H9 (cell line): ENCODE measurements around the gene GP1BB. TPM values are rescaled to one million over a fixed set of nuclear protein-coding genes. Genes with fewer than 3 reads are reported as not detected.

Source experiments
- DNase-seq: peaks from one replicate; pipeline ENCODE4 v3.0.0-alpha.2; 2017
- H2AFZ ChIP-seq: one replicate; pipeline ENCODE4 v1.6.1; 2013; ENCODE audit warnings: mild to moderate bottlenecking, low read length, control low read depth, moderate library complexity
- H2AK5ac ChIP-seq: 2 replicates; pipeline ENCODE4 v1.6.1; 2013; ENCODE audit warnings: low read length, control low read depth, mixed read lengths; ENCODE audit not compliant: insufficient read length
- H2BK120ac ChIP-seq: one replicate; pipeline ENCODE4 v1.6.1; 2013; ENCODE audit warnings: low read depth, mild to moderate bottlenecking, low read length, control low read depth, inconsistent platforms; ENCODE audit not compliant: poor library complexity, severe bottlenecking
- H2BK12ac ChIP-seq: 2 replicates; pipeline ENCODE4 v1.6.1; 2013; ENCODE audit warnings: low read length, control low read depth, mixed read lengths, low read depth; ENCODE audit not compliant: insufficient read length
- H2BK15ac ChIP-seq: 2 replicates; pipeline ENCODE4 v1.6.1; 2013; ENCODE audit warnings: low read depth, low read length, control low read depth
- H2BK20ac ChIP-seq: one replicate; pipeline ENCODE4 v1.6.1; 2013; ENCODE audit warnings: low read depth, mild to moderate bottlenecking, low read length, control low read depth, inconsistent platforms; ENCODE audit not compliant: poor library complexity, severe bottlenecking
- H2BK5ac ChIP-seq: 2 replicates; pipeline ENCODE4 v1.6.1; 2013; ENCODE audit warnings: low read length, control low read depth, mixed read lengths; ENCODE audit not compliant: insufficient read length
- H3K14ac ChIP-seq: 2 replicates; pipeline ENCODE4 v1.6.1; 2013; ENCODE audit warnings: low read length, control low read depth; ENCODE audit not compliant: insufficient read depth
- H3K18ac ChIP-seq: 2 replicates; pipeline ENCODE4 v1.6.1; 2013; ENCODE audit warnings: low read depth, mild to moderate bottlenecking, mixed read lengths, low read length, control low read depth; ENCODE audit not compliant: insufficient read length
- H3K23ac ChIP-seq: 2 replicates; pipeline ENCODE4 v1.6.1; 2013; ENCODE audit warnings: low read length, control low read depth, mixed read lengths, low read depth; ENCODE audit not compliant: insufficient read length
- H3K23me2 ChIP-seq: 2 replicates; pipeline ENCODE4 v1.6.1; 2013; ENCODE audit warnings: low read depth, mild to moderate bottlenecking, mixed read lengths, low read length, control low read depth; ENCODE audit not compliant: insufficient read length, poor library complexity, severe bottlenecking
- H3K27ac ChIP-seq: 2 replicates; pipeline ENCODE4 v1.5.1; 2013; ENCODE audit warnings: low read length, control low read depth, mixed read lengths, low read depth; ENCODE audit not compliant: insufficient read length
- H3K27me3 ChIP-seq: 2 replicates; pipeline ENCODE4 v1.6.1; 2013; ENCODE audit warnings: low read length, control low read depth, inconsistent platforms; ENCODE audit not compliant: insufficient read depth
- H3K4ac ChIP-seq: 2 replicates; pipeline ENCODE4 v1.6.1; 2013; ENCODE audit warnings: low read depth, mild to moderate bottlenecking, control low read depth, inconsistent platforms, low read length, moderate library complexity
- H3K4me1 ChIP-seq: 2 replicates; pipeline ENCODE4 v1.6.1; 2013; ENCODE audit warnings: low read length, control low read depth, inconsistent platforms; ENCODE audit not compliant: insufficient read depth
- H3K4me2 ChIP-seq: 2 replicates; pipeline ENCODE4 v1.6.1; 2013; ENCODE audit warnings: low read length, control low read depth, mixed read lengths; ENCODE audit not compliant: insufficient read length, insufficient read depth
- H3K56ac ChIP-seq: 2 replicates; pipeline ENCODE4 v1.6.1; 2013; ENCODE audit warnings: low read depth, mild to moderate bottlenecking, mixed read lengths, low read length, control low read depth; ENCODE audit not compliant: insufficient read length
- H3K79me1 ChIP-seq: 2 replicates; pipeline ENCODE4 v1.6.1; 2013; ENCODE audit warnings: low read depth, mild to moderate bottlenecking, moderate library complexity, low read length, control low read depth, inconsistent platforms; ENCODE audit not compliant: insufficient read depth, poor library complexity, severe bottlenecking
- H3K79me2 ChIP-seq: 2 replicates; pipeline ENCODE4 v1.6.1; 2013; ENCODE audit warnings: low read length, control low read depth, inconsistent platforms; ENCODE audit not compliant: insufficient read depth
- H3K9ac ChIP-seq: 2 replicates; pipeline ENCODE4 v1.6.1; 2013; ENCODE audit warnings: low read length, control low read depth, mixed read lengths; ENCODE audit not compliant: insufficient read length; ENCODE audit errors: extremely low read depth
- H3K9me3 ChIP-seq: one replicate; pipeline ENCODE4 v1.6.1; 2013; ENCODE audit warnings: low read depth, low read length, inconsistent platforms; ENCODE audit not compliant: control insufficient read depth
- H3T11ph ChIP-seq: one replicate; pipeline ENCODE4 v1.6.1; 2013; ENCODE audit warnings: mild to moderate bottlenecking, low read length, control low read depth, inconsistent platforms
- H4K20me1 ChIP-seq: one replicate; pipeline ENCODE4 v1.6.1; 2013; ENCODE audit not compliant: control insufficient read depth, insufficient read length, insufficient read depth
- H4K5ac ChIP-seq: 2 replicates; pipeline ENCODE4 v1.6.1; 2013; ENCODE audit warnings: low read depth, mild to moderate bottlenecking, mixed read lengths, low read length, control low read depth; ENCODE audit not compliant: insufficient read length
- H4K8ac ChIP-seq: replicated peaks from 2 replicates; pipeline ENCODE4 v1.6.1; 2013; ENCODE audit warnings: low read length, control low read depth, mixed read lengths, low read depth; ENCODE audit not compliant: insufficient read length
- H4K91ac ChIP-seq: 2 replicates; pipeline ENCODE4 v1.6.1; 2013; ENCODE audit warnings: low read depth, mild to moderate bottlenecking, moderate library complexity, mixed read lengths, low read length, control low read depth; ENCODE audit not compliant: insufficient read length
- H3K27ac Mint-ChIP-seq, 3 experiments: 2 replicates in 2 of 3; 3 replicates in 1 of 3; pipeline ENCODE4 v1.8.0; 2020 to 2021; ENCODE audit warnings: mixed read lengths in 3 of 3, mild to moderate bottlenecking in 1 of 3, moderate library complexity in 1 of 3
- H3K27me3 Mint-ChIP-seq: 2 replicates; pipeline ENCODE4 v1.8.0; 2021; ENCODE audit warnings: low read depth, mild to moderate bottlenecking, moderate library complexity, mixed read lengths
- H3K36me3 Mint-ChIP-seq, 3 experiments: 2 replicates in 2 of 3; 3 replicates in 1 of 3; pipeline ENCODE4 v1.8.0; 2020 to 2021; ENCODE audit warnings: low read depth in 3 of 3, mixed read lengths in 3 of 3; ENCODE audit not compliant: insufficient read depth in 1 of 3
- H3K4me1 Mint-ChIP-seq, 2 experiments: 2 replicates each; pipeline ENCODE4 v1.8.0; 2020; ENCODE audit warnings: mixed read lengths in 2 of 2
- H3K4me3 Mint-ChIP-seq, 2 experiments: 2 replicates in 1 of 2; 3 replicates in 1 of 2; pipeline ENCODE4 v1.8.0; 2020 to 2021; ENCODE audit warnings: mild to moderate bottlenecking in 2 of 2, mixed read lengths in 2 of 2, moderate library complexity in 1 of 2
- H3K9me3 Mint-ChIP-seq, 2 experiments: 2 replicates in 1 of 2; 3 replicates in 1 of 2; pipeline ENCODE4 v1.8.0; 2020; ENCODE audit warnings: mild to moderate bottlenecking in 2 of 2, mixed read lengths in 2 of 2, moderate library complexity in 1 of 2
- CTCF ChIP-seq: fragments of 200-600 bp; sonication (generic); conservative IDR thresholded peaks from 3 replicates; pipeline ENCODE4 v1.8.0; 2021; ENCODE audit warnings: antibody characterized with exemption, mild to moderate bottlenecking
- WGBS: extraction: QIAGEN DNeasy Blood & Tissue Kit; methylation state at CpG from one replicate; pipeline ENCODE4 v1.1.7; 2013; ENCODE audit warnings: missing lambda C conversion rate, low lambda C conversion rate, mixed read lengths; ENCODE audit not compliant: insufficient read length; ENCODE audit errors: extremely low coverage; 5-methylcytosine and 5-hydroxymethylcytosine counted together
- total RNA-seq: library from RNA; stranded (reverse); gene quantifications from 2 replicates; pipeline ENCODE4 v1.2.1, GENCODE V29; 2021

The GP1BB gene
- total RNA-seq, 1 experiment from 2014 or later, result 3.4 TPM

GRCh38 chr22:19704355-19705015, 18.9 kb upstream of the GP1BB start:
- Histone ChIP-seq H2AFZ (no peak overlapping the region), H3K27ac (no peak overlapping the region), H3K9me3 (no peaks in the 10 kb centered on the region), H3K56ac (no peak overlapping the region), H2BK5ac (no peak overlapping the region), H3K4me2 (no peak overlapping the region), H3K79me1 (no peaks in the 10 kb centered on the region), H3K18ac (peak overlapping the region; percentile 53), H3K79me2 (no peaks in the 10 kb centered on the region), H4K8ac (no peak overlapping the region), H3K27me3 (no peaks in the 10 kb centered on the region), H3K23ac (no peak overlapping the region), H4K91ac (peak overlapping the region; percentile 34), H4K5ac (no peak overlapping the region), H3K4ac (no peak overlapping the region), H3K23me2 (no peaks in the 10 kb centered on the region), H3T11ph (no peak overlapping the region), H3K4me1 (peaks cover 7% of the 10 kb centered on the region; the same call in 1 of the 2 replicates), H2AK5ac (no peak overlapping the region), H2BK20ac (no peak overlapping the region), H3K14ac (peak overlapping the region; percentile 10; the same call in 1 of the 2 replicates), H2BK15ac (no peak overlapping the region), H2BK120ac (no peak overlapping the region), H2BK12ac (no peak overlapping the region), H3K9ac (no peak overlapping the region), H4K20me1 (no peaks in the 10 kb centered on the region)
- peak; percentile 33 for DNase-seq
- no peak for TF ChIP-seq CTCF
- H3K4me3 Mint-ChIP-seq, result no peak overlapping the region
- no peaks in the 10 kb centered on the region for H3K36me3 Mint-ChIP-seq
- peaks cover 44% of the 10 kb centered on the region for H3K27me3 Mint-ChIP-seq
- 0 out of 7 replicates have a peak overlapping the region, but pooled peaks of 2 of the 3 experiments have one; percentile 17 to 53 for H3K27ac Mint-ChIP-seq
- no CpG with 5 or more reads among the region's 15 CpGs for WGBS
- peaks cover 28 to 37% of the 10 kb centered on the region in 2 experiments for H3K4me1 Mint-ChIP-seq
- H3K9me3 Mint-ChIP-seq, result no peaks in the 10 kb centered on the region; a peak in 1 of 5 replicates
